Hepatocyte (in vitro differentiated cells): ENCODE results near the gene USH1C. TPM values are rescaled to one million over a fixed set of nuclear protein-coding genes. Genes with fewer than 3 reads are reported as not detected.

ENCODE experiments used
- DNase-seq: peaks from one replicate; pipeline ENCODE4 v3.0.0-alpha.2; 2016; ENCODE audit warnings: low spot score
- H2AFZ ChIP-seq: fragments of 200-600 bp; sonication (generic); 2 replicates; pipeline ENCODE4 v1.6.0; 2016; ENCODE audit warnings: antibody characterized with exemption, mild to moderate bottlenecking
- H3K27ac ChIP-seq: fragments of 200-600 bp; sonication (generic); 2 replicates; pipeline ENCODE4 v1.5.1; 2016; ENCODE audit warnings: mild to moderate bottlenecking
- H3K27me3 ChIP-seq: fragments of 200-600 bp; sonication (generic); 2 replicates; pipeline ENCODE4 v1.6.1; 2016
- H3K36me3 ChIP-seq: fragments of 200-600 bp; sonication (generic); replicated peaks from 2 replicates; pipeline ENCODE4 v1.5.1; 2016; ENCODE audit warnings: low read depth; ENCODE audit not compliant: insufficient read depth
- H3K4me1 ChIP-seq: fragments of 200-600 bp; sonication (generic); 2 replicates; pipeline ENCODE4 v1.5.1; 2016; ENCODE audit warnings: mild to moderate bottlenecking, moderate library complexity; ENCODE audit not compliant: insufficient read depth
- H3K4me2 ChIP-seq: fragments of 200-600 bp; sonication (generic); 2 replicates; pipeline ENCODE4 v1.6.0; 2016
- H3K4me3 ChIP-seq: fragments of 200-600 bp; sonication (generic); 2 replicates; pipeline ENCODE4 v1.5.1; 2016; ENCODE audit warnings: mild to moderate bottlenecking
- H3K79me2 ChIP-seq: fragments of 200-600 bp; sonication (generic); 2 replicates; pipeline ENCODE4 v1.6.0; 2017; ENCODE audit warnings: mild to moderate bottlenecking
- H3K9me2 ChIP-seq: fragments of 200-600 bp; sonication (generic); replicated peaks from 2 replicates; pipeline ENCODE4 v1.6.0; 2017; ENCODE audit warnings: mild to moderate bottlenecking; ENCODE audit not compliant: insufficient read depth
- H3K9me3 ChIP-seq: fragments of 200-600 bp; sonication (generic); 2 replicates; pipeline ENCODE4 v1.5.1; 2016; ENCODE audit warnings: low read depth, mild to moderate bottlenecking
- H4K20me1 ChIP-seq: fragments of 200-600 bp; sonication (generic); 2 replicates; pipeline ENCODE4 v1.6.0; 2016; ENCODE audit warnings: mild to moderate bottlenecking; ENCODE audit not compliant: insufficient read depth, poor library complexity, severe bottlenecking
- CTCF ChIP-seq: fragments of 200-600 bp; sonication (generic); IDR thresholded peaks from 2 replicates; pipeline ENCODE4 v1.5.1; 2016; ENCODE audit warnings: antibody characterized with exemption, mild to moderate bottlenecking; ENCODE audit not compliant: poor library complexity
- EZH2 ChIP-seq: fragments of 200-600 bp; sonication (generic); IDR thresholded peaks from 2 replicates; pipeline ENCODE4 v1.6.1; 2016; ENCODE audit warnings: antibody characterized with exemption, mild to moderate bottlenecking, borderline replicate concordance
- EZH2phosphoT487 ChIP-seq: fragments of 200-600 bp; sonication (generic); IDR thresholded peaks from one replicate; pipeline ENCODE4 v1.6.1; 2018; ENCODE audit warnings: antibody characterized with exemption, mild to moderate bottlenecking, low read depth, moderate library complexity; ENCODE audit not compliant: unreplicated experiment, severe bottlenecking
- WGBS: methylation state at CpG from one replicate; pipeline ENCODE4 v1.1.6; 2016; ENCODE audit warnings: low lambda C conversion rate; ENCODE audit errors: missing lambda C conversion rate; 5-methylcytosine and 5-hydroxymethylcytosine counted together
- polyA plus RNA-seq: library from polyadenylated mRNA; unstranded; fragments of >200 nt; fragmentation: Nextera tagmentation; extraction: Ambion mirVana; gene quantifications from 2 replicates; pipeline ENCODE4 v1.2.1, GENCODE V29; 2016
- total RNA-seq: library from RNA; depleted of rRNA; stranded (reverse); fragments of >200 nt; gene quantifications from 2 replicates; pipeline ENCODE4 v1.2.3, GENCODE V29; 2014

The USH1C gene
- total and polyA plus RNA-seq, 2 experiments from 2014 or later = 54.3 to 60.6 TPM

GRCh38 chr11:17517186-17517585 is 27.0 kb downstream of the USH1C start:
- DNase-seq = no peak
- no peaks in the 10 kb centered on the region for H3K9me2 ChIP-seq
- H3K9me3 ChIP-seq = no peaks in the 10 kb centered on the region
- no peaks in the 10 kb centered on the region for H3K79me2 ChIP-seq
- H3K4me1 ChIP-seq = no peaks in the 10 kb centered on the region
- no peaks in the 10 kb centered on the region for H3K27me3 ChIP-seq
- no peak overlapping the region for H3K27ac ChIP-seq
- H3K4me2 ChIP-seq = no peak overlapping the region
- no peak overlapping the region for H2AFZ ChIP-seq
- 86% methylated on average over 10 of the region's 10 CpGs for WGBS
- no peaks in the 10 kb centered on the region for H3K36me3 ChIP-seq
- H4K20me1 ChIP-seq = no peaks in the 10 kb centered on the region
- no peak for TF ChIP-seq EZH2phosphoT487
- TF ChIP-seq EZH2 = no peak
- no peak for TF ChIP-seq CTCF
- H3K4me3 ChIP-seq = no peak overlapping the region

GRCh38 chr11:17516551-17517150 is 27.6 kb downstream of the USH1C start:
- TF ChIP-seq EZH2 (no peak), EZH2phosphoT487 (no peak), CTCF (no peak)
- Histone ChIP-seq H3K79me2 (no peaks in the 10 kb centered on the region), H2AFZ (no peak overlapping the region), H3K9me2 (no peaks in the 10 kb centered on the region), H3K4me3 (no peak overlapping the region), H3K4me1 (no peaks in the 10 kb centered on the region), H3K4me2 (no peak overlapping the region), H3K9me3 (no peaks in the 10 kb centered on the region), H3K27me3 (no peaks in the 10 kb centered on the region), H3K27ac (no peak overlapping the region), H4K20me1 (no peaks in the 10 kb centered on the region), H3K36me3 (no peaks in the 10 kb centered on the region)
- no peak for DNase-seq
- WGBS = 91% methylated on average over 7 of the region's 7 CpGs

GRCh38 chr11:17515443-17516176 is 28.6 kb downstream of the USH1C start:
- Histone ChIP-seq H3K36me3 (no peaks in the 10 kb centered on the region), H3K4me1 (no peaks in the 10 kb centered on the region), H3K9me2 (no peaks in the 10 kb centered on the region), H2AFZ (no peak overlapping the region), H3K9me3 (no peaks in the 10 kb centered on the region), H3K27me3 (no peaks in the 10 kb centered on the region), H3K4me2 (no peak overlapping the region), H3K79me2 (no peaks in the 10 kb centered on the region), H3K4me3 (no peak overlapping the region), H3K27ac (no peak overlapping the region), H4K20me1 (no peaks in the 10 kb centered on the region)
- TF ChIP-seq CTCF (no peak), EZH2phosphoT487 (no peak), EZH2 (no peak)
- WGBS = 72% methylated on average over 5 of the region's 5 CpGs
- no peak for DNase-seq
